Astrocyte (in vitro differentiated cells and primary cell): ENCODE data around the gene GGTLC1. TPM values are rescaled to one million over a fixed set of nuclear protein-coding genes. Genes with fewer than 3 reads are reported as not detected.
"Not testable (repeated sequence)": the region's sequence is repeated elsewhere in the genome, so short reads cannot be mapped to it uniquely, and the experiment has no call there.

Experiments used
- DNase-seq: peaks from one replicate; pipeline ENCODE4 v3.0.0-alpha.2; 2010; ENCODE audit warnings: low read depth
- FAIRE-seq: peaks from 2 replicates; lab custom pipeline; 2011; peaks lifted over from hg19 to GRCh38; lab: Jason Lieb, UNC
- H2AFZ ChIP-seq: 2 replicates; pipeline ENCODE4 v1.6.0; 2012; ENCODE audit warnings: low read depth, low read length, inconsistent platforms
- H3K27ac ChIP-seq: 2 replicates; pipeline ENCODE4 v1.5.1; 2011; ENCODE audit warnings: low read depth, low read length, inconsistent platforms
- H3K27me3 ChIP-seq: 2 replicates; pipeline ENCODE4 v1.6.0; 2011; ENCODE audit warnings: low read length, inconsistent platforms; ENCODE audit not compliant: insufficient read depth
- H3K36me3 ChIP-seq: 2 replicates; pipeline ENCODE4 v1.5.1; 2011; ENCODE audit warnings: low read length, inconsistent platforms; ENCODE audit not compliant: insufficient read depth
- H3K4me1 ChIP-seq: 2 replicates; pipeline ENCODE4 v1.5.1; 2011; ENCODE audit warnings: low read length, inconsistent platforms; ENCODE audit not compliant: insufficient read depth
- H3K4me2 ChIP-seq: 2 replicates; pipeline ENCODE4 v1.6.0; 2012; ENCODE audit warnings: low read length, inconsistent platforms
- H3K4me3 ChIP-seq: 2 replicates; pipeline ENCODE4 v1.5.1; 2011; ENCODE audit warnings: low read depth, mild to moderate bottlenecking, low read length, inconsistent platforms; ENCODE audit not compliant: insufficient read depth
- H3K79me2 ChIP-seq: 2 replicates; pipeline ENCODE4 v1.6.0; 2012; ENCODE audit warnings: mild to moderate bottlenecking, low read length, inconsistent platforms; ENCODE audit not compliant: insufficient read depth
- H3K9ac ChIP-seq: 2 replicates; pipeline ENCODE4 v1.6.0; 2012; ENCODE audit warnings: mild to moderate bottlenecking, low read length, inconsistent platforms
- H3K9me3 ChIP-seq: 2 replicates; pipeline ENCODE4 v1.5.1; 2012; ENCODE audit warnings: low read depth, mild to moderate bottlenecking, low read length, inconsistent platforms; ENCODE audit not compliant: insufficient read depth
- H4K20me1 ChIP-seq: 2 replicates; pipeline ENCODE4 v1.6.0; 2012; ENCODE audit warnings: low read length, inconsistent platforms; ENCODE audit not compliant: insufficient read depth
- H3K27ac Mint-ChIP-seq: one replicate; pipeline ENCODE4 v1.8.0; 2021; ENCODE audit warnings: mild to moderate bottlenecking, mixed read lengths; ENCODE audit not compliant: unreplicated experiment
- H3K27me3 Mint-ChIP-seq: one replicate; pipeline ENCODE4 v1.8.0; 2021; ENCODE audit warnings: low read depth, mixed read lengths; ENCODE audit not compliant: unreplicated experiment
- H3K36me3 Mint-ChIP-seq: one replicate; pipeline ENCODE4 v1.8.0; 2021; ENCODE audit warnings: low read depth, mixed read lengths; ENCODE audit not compliant: unreplicated experiment
- H3K4me1 Mint-ChIP-seq: one replicate; pipeline ENCODE4 v1.8.0; 2021; ENCODE audit warnings: low read depth, mixed read lengths; ENCODE audit not compliant: unreplicated experiment
- H3K4me3 Mint-ChIP-seq: one replicate; pipeline ENCODE4 v1.8.0; 2021; ENCODE audit warnings: mild to moderate bottlenecking, moderate library complexity, mixed read lengths; ENCODE audit not compliant: unreplicated experiment
- H3K9me3 Mint-ChIP-seq: one replicate; pipeline ENCODE4 v1.8.0; 2021; ENCODE audit warnings: mild to moderate bottlenecking, mixed read lengths; ENCODE audit not compliant: unreplicated experiment
- total RNA-seq: library from RNA; stranded (reverse); gene quantifications from 2 replicates; pipeline ENCODE4 v1.2.1, GENCODE V29; 2021

The GGTLC1 gene
- total RNA-seq, 1 donor from 2014 or later = not detected

GRCh38 chr20:23982112-23983018 lies 6.2 kb downstream of the GGTLC1 start:
- not testable (repeated sequence) for H3K27me3 ChIP-seq, DNase-seq, H3K4me2 ChIP-seq, H3K79me2 ChIP-seq, H2AFZ ChIP-seq, H3K9ac ChIP-seq, H3K36me3 Mint-ChIP-seq, H3K4me1 Mint-ChIP-seq, H3K27ac ChIP-seq, FAIRE-seq, H3K9me3 Mint-ChIP-seq, H3K36me3 ChIP-seq, H3K9me3 ChIP-seq, H4K20me1 ChIP-seq, H3K4me1 ChIP-seq, H3K4me3 ChIP-seq, H3K27ac Mint-ChIP-seq, H3K27me3 Mint-ChIP-seq, H3K4me3 Mint-ChIP-seq

GRCh38 chr20:23981526-23981925 lies 7.1 kb downstream of the GGTLC1 start:
- not testable (repeated sequence) for H3K27me3 Mint-ChIP-seq, FAIRE-seq

GRCh38 chr20:23981014-23981413 lies 7.6 kb downstream of the GGTLC1 start:
- H3K27ac Mint-ChIP-seq, H3K9me3 ChIP-seq, H3K27ac ChIP-seq, DNase-seq, H3K4me1 ChIP-seq, H3K9ac ChIP-seq, H3K4me3 ChIP-seq, H3K27me3 ChIP-seq, H3K4me1 Mint-ChIP-seq, H3K36me3 ChIP-seq, H3K4me3 Mint-ChIP-seq, H3K79me2 ChIP-seq, H2AFZ ChIP-seq, H3K4me2 ChIP-seq, FAIRE-seq, H4K20me1 ChIP-seq, H3K36me3 Mint-ChIP-seq, H3K9me3 Mint-ChIP-seq, H3K27me3 Mint-ChIP-seq: not testable (repeated sequence)

More at GRCh38 chr20:23981526-23981925, 7.1 kb downstream of the GGTLC1 start:
- not testable (repeated sequence) for H4K20me1 ChIP-seq, H3K27ac ChIP-seq, H3K4me3 ChIP-seq, H3K4me3 Mint-ChIP-seq, H3K36me3 ChIP-seq, H3K4me1 ChIP-seq, H3K27ac Mint-ChIP-seq, H3K79me2 ChIP-seq, H2AFZ ChIP-seq, H3K27me3 ChIP-seq, DNase-seq, H3K9me3 Mint-ChIP-seq, H3K9me3 ChIP-seq, H3K4me2 ChIP-seq, H3K36me3 Mint-ChIP-seq, H3K4me1 Mint-ChIP-seq, H3K9ac ChIP-seq

- H3K79me2 ChIP-seq, H3K9me3 ChIP-seq, H3K27me3 Mint-ChIP-seq, H3K4me1 ChIP-seq, H3K4me3 ChIP-seq, DNase-seq, H3K4me2 ChIP-seq, H3K27ac ChIP-seq, H3K4me3 Mint-ChIP-seq, H3K36me3 Mint-ChIP-seq, H3K27ac Mint-ChIP-seq, H3K9ac ChIP-seq, H2AFZ ChIP-seq, FAIRE-seq, H3K36me3 ChIP-seq, H3K4me1 Mint-ChIP-seq, H4K20me1 ChIP-seq, H3K9me3 Mint-ChIP-seq, H3K27me3 ChIP-seq: not testable (repeated sequence)
Measured at GRCh38 chr20:23979899-23980811, 8.4 kb downstream of the GGTLC1 start.

- not testable (repeated sequence) for H3K36me3 Mint-ChIP-seq, H3K9ac ChIP-seq, H2AFZ ChIP-seq, H3K4me1 Mint-ChIP-seq, H3K27ac ChIP-seq, H3K9me3 ChIP-seq, H3K4me3 ChIP-seq, H3K4me2 ChIP-seq, H3K27me3 ChIP-seq, H4K20me1 ChIP-seq, H3K4me1 ChIP-seq, H3K27ac Mint-ChIP-seq, H3K79me2 ChIP-seq, FAIRE-seq, H3K4me3 Mint-ChIP-seq, H3K9me3 Mint-ChIP-seq, H3K27me3 Mint-ChIP-seq, H3K36me3 ChIP-seq, DNase-seq
Measured at GRCh38 chr20:23979380-23979779, 9.2 kb downstream of the GGTLC1 start.
